NCI-H1694 treated with DMSO at 0.1 percent for 48 hours (cell line): Measurements from ENCODE around the gene ADCY5.
"Not testable (repeated sequence)": the region's sequence is repeated elsewhere in the genome, so short reads cannot be mapped to it uniquely, and the experiment has no call there.

Source experiments
- DNase-seq: peaks from one replicate; lab custom pipeline; 2025; lab: John Stamatoyannopoulos, UW

The ADCY5 gene

GRCh38 chr3:123261666-123262065 lies 187.2 kb downstream of the ADCY5 start:
- DNase-seq, result peak; percentile 4

DNA sequence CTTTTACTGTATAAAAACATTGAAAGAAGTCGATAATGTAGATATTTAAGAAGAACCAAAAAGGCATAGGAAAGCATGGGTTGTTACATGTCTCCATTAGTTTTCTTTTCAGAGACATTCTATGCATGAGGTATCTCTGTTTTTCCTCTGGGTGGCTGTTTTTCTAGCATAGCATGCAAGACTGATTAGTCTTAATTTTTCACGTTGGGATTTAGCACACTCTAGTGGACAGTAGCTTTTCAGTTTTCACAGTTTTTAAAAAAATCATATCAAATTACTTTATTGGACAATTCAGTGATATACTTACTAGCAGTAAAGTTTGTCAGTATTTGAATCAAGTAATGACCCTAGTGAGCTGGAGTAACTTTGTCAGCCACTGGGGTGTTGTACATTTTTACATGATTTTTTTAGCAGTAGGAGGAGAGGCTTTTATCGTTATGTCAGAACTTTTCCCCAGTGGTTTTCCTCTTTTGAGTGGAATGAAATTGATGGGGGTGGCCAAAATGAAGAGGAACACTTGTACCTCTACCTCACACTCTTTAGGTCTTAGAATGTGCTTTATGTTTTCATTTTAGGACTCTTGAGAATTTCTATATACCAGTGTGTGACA lies 190.0 kb downstream of the ADCY5 start:
- peak; percentile 86 for DNase-seq

DNA sequence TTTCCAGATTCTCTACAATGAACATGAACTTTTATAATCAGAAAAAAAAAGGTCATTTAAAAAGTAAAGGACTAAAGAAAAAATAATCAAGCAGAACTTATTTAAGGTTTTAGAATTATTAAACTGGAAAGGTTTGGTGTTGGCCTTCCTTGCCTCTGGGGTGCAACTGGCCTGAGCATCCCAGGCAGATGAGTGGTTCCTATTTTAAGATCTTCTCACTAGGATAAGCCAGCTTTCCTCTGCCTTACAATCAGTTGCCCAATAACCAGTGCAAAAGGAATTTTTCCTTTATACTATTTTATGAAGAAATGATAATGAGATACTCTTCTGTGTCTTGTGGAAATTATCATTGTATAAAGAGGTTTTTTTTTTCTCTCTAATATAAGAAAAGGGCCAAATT lies 190.5 kb downstream of the ADCY5 start:
- no peak for DNase-seq

DNA sequence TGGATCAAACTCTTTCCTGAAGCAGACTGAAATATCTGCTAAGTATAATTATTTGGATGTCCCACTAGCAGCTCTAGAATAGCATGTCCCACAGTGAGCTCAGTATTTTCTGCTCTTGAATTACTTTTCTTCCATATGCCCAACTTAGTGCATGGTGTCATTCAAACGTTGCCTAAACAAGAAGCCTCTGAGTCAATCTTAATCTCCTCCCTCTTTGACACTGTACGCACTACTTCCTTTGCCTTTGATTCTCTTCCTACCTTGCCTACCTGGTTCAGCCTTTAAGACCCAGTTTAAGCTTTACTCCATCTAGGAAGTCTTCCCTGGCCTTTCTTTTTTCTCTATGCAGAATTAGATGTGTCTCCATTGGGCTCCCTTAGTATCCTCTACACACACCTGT lies 192.6 kb downstream of the ADCY5 start:
- no peak for DNase-seq

DNA sequence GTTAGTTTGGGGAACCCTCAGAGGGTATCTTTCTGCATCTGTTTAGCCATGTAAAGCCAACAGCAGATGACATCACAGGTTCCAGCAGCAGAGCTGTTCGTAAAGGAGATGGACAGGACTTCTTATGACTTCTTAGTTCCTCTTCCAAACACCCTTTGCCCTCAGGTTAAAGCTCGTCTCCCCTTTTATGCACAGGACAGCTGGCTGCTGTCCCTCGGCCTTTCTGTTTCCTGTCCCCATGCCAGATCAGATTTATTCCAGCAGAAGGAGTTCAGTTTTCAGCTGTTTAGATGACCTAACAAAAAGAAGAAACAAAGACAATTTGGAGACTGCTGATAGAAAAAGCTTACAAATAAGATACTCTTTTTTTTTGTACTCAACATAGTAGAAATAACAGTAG lies 202.0 kb downstream of the ADCY5 start:
- no peak for DNase-seq

DNA sequence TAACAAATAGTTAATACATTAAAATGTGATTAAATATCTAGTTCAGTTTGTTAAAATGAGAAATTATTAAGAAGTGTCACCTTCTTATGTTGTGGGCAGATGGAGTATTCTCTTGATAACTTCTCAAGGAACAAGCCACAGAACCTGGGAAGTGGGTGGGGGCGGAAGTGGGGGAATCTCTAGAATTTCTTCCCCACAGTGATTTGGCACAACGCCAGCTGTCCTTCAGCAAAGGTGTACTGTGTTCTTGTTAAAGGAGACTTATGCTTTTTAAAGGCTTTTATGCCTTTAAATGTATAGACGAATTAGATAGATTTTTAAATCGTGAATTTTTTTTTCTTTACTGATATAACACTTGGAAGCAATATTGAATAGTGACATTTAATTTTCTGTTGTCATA lies 204.8 kb downstream of the ADCY5 start:
- no peak for DNase-seq

- no peak for DNase-seq
These were observed 209.1 kb downstream of the ADCY5 start for GRCh38 chr3:123239756-123240155.

GRCh38 chr3:123239186-123239585 lies 209.7 kb downstream of the ADCY5 start:
- not testable (repeated sequence) for DNase-seq

GRCh38 chr3:123236902-123237301 lies 212.0 kb downstream of the ADCY5 start:
- DNase-seq, result no peak
